Cardiac septum (tissue), 1 donor: ENCODE data around the gene CD300C. TPM values are rescaled to one million over a fixed set of nuclear protein-coding genes. Genes with fewer than 3 reads are reported as not detected.
A peak's percentile ranks its signal among the peaks of the same experiment; 100 is the strongest.
"Not testable (repeated sequence)": the region's sequence is repeated elsewhere in the genome, so short reads cannot be mapped to it uniquely, and the experiment has no call there.

ENCODE experiments used
- DNase-seq: peaks from one replicate; pipeline ENCODE4 v3.0.0-alpha.2; 2020; ENCODE audit warnings: low spot score
- intact Hi-C: fragments of 100-400 bp; cut with DNase I; formaldehyde crosslinking; loops from one replicate; pipeline ENCODE4 v1.14.0; 2022
- total RNA-seq: library from RNA; stranded (reverse); fragmentation: NEBNext Ultra II Directional; extraction: Animal tissue kit (Norgen Biotek cat#: 25700); gene quantifications from one replicate; pipeline ENCODE4 v1.2.1, GENCODE V29; 2021
- donor health status: DM: no; HTN: no; CAD: no.

The CD300C gene
- total RNA-seq, 1 donor from 2014 or later: 0.24 TPM

GRCh38 chr17:74566132-74566753, 20.3 kb upstream of the CD300C start:
- no peak for DNase-seq

GRCh38 chr17:74565126-74565525, 19.2 kb upstream of the CD300C start:
- DNase-seq: no peak
- intact Hi-C loops: loop anchor here (10.0 kb wide), 1 partner anchor 170 kb away; the partner anchor contains the start of gene RAB37

More at GRCh38 chr17:74566132-74566753, 20.3 kb upstream of the CD300C start:
- intact Hi-C loops: loop anchor here (10.0 kb wide), 1 partner anchor 169 kb away; the partner anchor contains the start of gene RAB37

- DNase-seq: no peak
- intact Hi-C loops: loop anchor here (10.0 kb wide), 1 partner anchor 171 kb away; the partner anchor contains the start of gene RAB37
These were observed 17.4 kb upstream of the CD300C start for GRCh38 chr17:74563358-74563757.

- DNase-seq: no peak
- intact Hi-C loops: loop anchor here (10.0 kb wide), 1 partner anchor 173 kb away; the partner anchor contains the start of gene RAB37
These were observed 15.7 kb upstream of the CD300C start for GRCh38 chr17:74561586-74561985.

GRCh38 chr17:74558882-74559519, 13.1 kb upstream of the CD300C start:
- intact Hi-C loops: no loop called here
- DNase-seq: no peak

GRCh38 chr17:74558402-74558801, 12.5 kb upstream of the CD300C start:
- DNase-seq, intact Hi-C loops: not testable (repeated sequence)

GRCh38 chr17:74555427-74555940, 9.6 kb upstream of the CD300C start:
- intact Hi-C loops: no loop called here
- no peak for DNase-seq

- intact Hi-C loops: no loop called here
- no peak for DNase-seq
These were observed 9.0 kb upstream of the CD300C start for GRCh38 chr17:74554909-74555308.

GRCh38 chr17:74552037-74552436, 6.1 kb upstream of the CD300C start:
- intact Hi-C loops: no loop called here
- no peak for DNase-seq

GRCh38 chr17:74550602-74551001, 4.7 kb upstream of the CD300C start:
- intact Hi-C loops: no loop called here
- no peak for DNase-seq

- intact Hi-C loops: no loop called here
- no peak for DNase-seq
These were observed 3.4 kb upstream of the CD300C start for GRCh38 chr17:74549343-74549742.

- intact Hi-C loops: no loop called here
- no peak for DNase-seq
These were observed 1.8 kb upstream of the CD300C start for GRCh38 chr17:74547736-74548135.

- intact Hi-C loops: no loop called here
- no peak for DNase-seq
These were observed 1.3 kb upstream of the CD300C start for GRCh38 chr17:74547264-74547663.

- intact Hi-C loops: no loop called here
- DNase-seq: no peak
These were observed 671 bp upstream of the CD300C start for GRCh38 chr17:74546586-74546985.

- intact Hi-C loops: no loop called here
- DNase-seq: no peak
These were observed 698 bp downstream of the CD300C start for GRCh38 chr17:74544991-74545842.

- no peak for DNase-seq
- intact Hi-C loops: no loop called here
These were observed 1.8 kb downstream of the CD300C start for GRCh38 chr17:74543891-74544760.

- no peak for DNase-seq
- intact Hi-C loops: no loop called here
These were observed 2.5 kb downstream of the CD300C start for GRCh38 chr17:74543406-74543805.

GRCh38 chr17:74542727-74543383, 3.1 kb downstream of the CD300C start:
- DNase-seq: no peak
- intact Hi-C loops: no loop called here

GRCh38 chr17:74542166-74542565, 3.7 kb downstream of the CD300C start:
- peak; percentile 27 for DNase-seq
- intact Hi-C loops: no loop called here
